HG02642 (cell line): ENCODE data around the gene AGMO.
"Not testable (repeated sequence)": the region's sequence is repeated elsewhere in the genome, so short reads cannot be mapped to it uniquely, and the experiment has no call there.

Experiments used
- ATAC-seq: cut with Tn5 transposase; IDR thresholded peaks from one replicate; pipeline ENCODE4 v1.9.1; 2021; ENCODE audit warnings: mild to moderate bottlenecking; ENCODE audit not compliant: unreplicated experiment, poor library complexity

AGMO gene

DNA sequence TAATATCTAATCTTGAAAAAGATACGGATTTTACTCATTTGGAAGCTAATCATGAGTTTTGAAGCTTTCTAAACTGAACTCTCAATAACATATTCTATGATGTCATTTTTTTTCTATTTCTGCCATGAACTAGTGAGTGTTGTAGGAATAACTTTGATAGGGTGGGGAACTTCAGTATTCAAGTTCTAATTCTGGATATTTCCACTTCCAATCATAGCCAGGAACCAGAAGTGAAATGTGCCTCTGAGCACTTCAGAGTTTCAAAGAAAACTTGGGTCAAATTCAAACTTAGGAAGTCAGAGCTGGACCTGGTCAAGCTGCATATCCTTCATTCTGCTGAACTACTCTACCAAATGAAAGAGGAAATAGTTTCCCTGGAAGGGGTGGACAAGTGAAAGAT is 847 bp downstream of the AGMO start:
- ATAC-seq: no peak

DNA sequence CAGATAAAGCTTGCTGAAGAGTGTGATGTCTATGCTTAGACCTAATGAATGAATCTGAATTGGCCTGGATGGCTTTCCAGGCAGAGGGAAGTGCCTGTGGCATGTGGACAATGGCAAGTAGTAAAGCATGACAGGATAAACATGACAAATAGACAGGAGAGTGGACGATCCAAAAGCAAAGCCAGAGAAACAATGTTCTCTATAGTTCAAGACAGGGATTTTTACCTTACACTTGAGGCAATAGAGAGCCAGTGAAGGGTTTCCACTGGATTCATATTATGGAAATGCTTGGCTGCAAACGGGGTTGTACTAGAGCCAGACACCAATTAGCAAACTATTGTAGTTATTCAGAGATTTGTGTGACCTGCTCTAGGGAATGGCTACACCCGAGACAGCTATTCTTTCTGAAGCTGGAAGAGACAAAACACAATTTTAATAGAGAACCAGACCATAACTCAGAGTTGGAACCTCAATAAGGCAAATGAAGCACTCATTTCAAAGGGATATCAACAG is 2.3 kb downstream of the AGMO start:
- ATAC-seq: no peak

- no peak for ATAC-seq
Measured at GRCh38 chr7:15558756-15559155, 3.1 kb downstream of the AGMO start.

DNA sequence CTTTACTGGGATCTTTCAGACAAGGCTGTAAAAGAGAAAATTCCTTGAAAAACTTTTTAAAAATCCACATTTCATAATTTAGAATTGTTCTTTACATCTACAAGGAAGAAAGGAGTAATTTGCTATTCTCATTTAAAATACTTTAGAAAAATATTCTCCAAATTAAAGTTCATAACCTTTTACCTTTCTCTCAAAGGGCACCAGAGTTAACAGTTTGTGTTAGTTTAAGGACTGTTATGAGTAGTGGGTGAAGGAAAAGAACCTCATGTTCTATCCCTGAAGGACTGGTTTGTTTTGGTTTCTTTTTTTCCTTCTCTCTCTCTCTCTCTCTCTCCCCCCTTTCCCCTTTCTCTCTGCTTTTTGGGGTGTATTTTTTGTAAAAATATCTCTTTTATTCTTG is 4.1 kb downstream of the AGMO start:
- ATAC-seq: no peak

DNA sequence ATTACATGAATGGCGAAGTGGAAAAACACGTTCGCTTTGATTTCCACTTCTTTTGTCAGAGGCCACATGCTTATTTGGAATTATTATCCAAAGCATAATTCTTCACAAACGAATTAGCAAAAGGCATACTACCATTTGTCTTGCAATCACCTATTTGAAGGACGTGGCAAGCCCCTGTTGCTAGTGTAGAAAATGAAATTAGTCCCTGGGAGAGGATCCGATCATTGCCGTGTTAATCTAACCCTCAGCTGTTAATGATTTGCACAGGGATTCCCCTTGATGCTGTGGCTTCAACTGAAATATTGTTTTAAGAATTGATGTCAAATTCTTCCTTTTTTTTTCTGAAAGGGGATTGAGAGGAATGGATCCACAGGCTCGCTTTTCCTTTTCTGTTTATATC is 4.6 kb downstream of the AGMO start:
- no peak for ATAC-seq

GRCh38 chr7:15556339-15557105 is 5.3 kb downstream of the AGMO start:
- ATAC-seq: no peak

DNA sequence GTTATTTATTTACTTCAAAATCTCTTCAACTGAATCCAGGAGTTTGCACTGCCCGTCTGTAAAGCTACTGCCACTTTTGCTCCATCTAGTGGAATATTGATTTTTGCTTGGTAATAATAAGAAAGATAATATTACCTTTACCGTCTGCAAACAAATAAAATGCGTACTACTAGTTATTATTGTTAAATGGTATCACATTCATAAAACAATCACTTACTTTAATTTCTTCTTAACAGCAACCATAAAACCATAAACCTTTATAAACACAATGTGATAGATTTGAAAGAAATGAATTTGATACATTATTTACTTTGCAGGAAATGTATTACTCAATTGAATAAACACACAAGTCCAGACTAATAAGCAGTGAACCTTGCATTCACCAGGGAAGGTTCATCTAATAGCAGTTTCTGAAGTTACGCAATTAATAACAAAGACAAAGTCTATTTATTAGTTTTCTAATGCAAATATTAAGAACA is 6.4 kb downstream of the AGMO start:
- ATAC-seq: no peak

- ATAC-seq: no peak
Measured at GRCh38 chr7:15554744-15555143, 7.1 kb downstream of the AGMO start.

GRCh38 chr7:15554081-15554480 is 7.7 kb downstream of the AGMO start:
- no peak for ATAC-seq

DNA sequence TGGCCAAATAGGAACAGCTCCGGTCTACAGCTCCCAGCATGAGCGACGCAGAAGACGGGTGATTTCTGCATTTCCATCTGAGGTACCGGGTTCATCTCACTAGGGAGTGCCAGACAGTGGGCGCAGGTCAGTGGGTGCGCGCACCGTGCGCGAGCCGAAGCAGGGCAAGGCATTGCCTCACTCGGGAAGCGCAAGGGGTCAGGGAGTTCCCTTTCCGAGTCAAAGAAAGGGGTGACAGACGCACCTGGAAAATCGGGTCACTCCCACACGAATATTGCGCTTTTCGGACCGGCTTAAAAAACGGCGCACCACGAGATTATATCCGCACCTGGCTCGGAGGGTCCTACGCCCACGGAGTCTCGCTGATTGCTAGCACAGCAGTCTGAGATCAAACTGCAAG is 14.5 kb downstream of the AGMO start:
- not testable (repeated sequence) for ATAC-seq

DNA sequence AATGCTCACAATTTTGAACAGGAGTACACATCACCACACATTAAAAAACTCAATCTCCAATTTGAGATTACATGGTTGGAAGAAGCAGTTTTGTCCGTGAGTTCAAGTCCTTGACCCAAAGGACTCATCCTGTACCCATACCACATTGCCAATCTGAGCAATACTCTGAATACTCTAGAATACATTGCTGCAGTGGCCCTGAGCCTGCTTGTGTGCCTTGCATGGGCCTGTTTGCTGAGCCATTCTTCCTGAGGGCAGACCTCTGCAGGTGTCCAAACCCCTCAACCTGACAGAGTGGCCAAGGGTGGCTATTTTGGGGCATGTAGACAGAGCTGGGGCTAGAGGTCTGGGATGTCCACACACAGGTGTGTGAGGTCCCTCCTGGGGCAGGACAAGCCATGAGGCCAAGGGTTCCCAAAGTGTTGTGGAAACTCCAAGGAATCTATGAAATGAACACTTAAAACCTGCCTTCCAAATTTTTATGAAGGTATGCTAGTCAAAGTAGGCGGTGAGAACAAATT is 15.5 kb downstream of the AGMO start:
- ATAC-seq: no peak

DNA sequence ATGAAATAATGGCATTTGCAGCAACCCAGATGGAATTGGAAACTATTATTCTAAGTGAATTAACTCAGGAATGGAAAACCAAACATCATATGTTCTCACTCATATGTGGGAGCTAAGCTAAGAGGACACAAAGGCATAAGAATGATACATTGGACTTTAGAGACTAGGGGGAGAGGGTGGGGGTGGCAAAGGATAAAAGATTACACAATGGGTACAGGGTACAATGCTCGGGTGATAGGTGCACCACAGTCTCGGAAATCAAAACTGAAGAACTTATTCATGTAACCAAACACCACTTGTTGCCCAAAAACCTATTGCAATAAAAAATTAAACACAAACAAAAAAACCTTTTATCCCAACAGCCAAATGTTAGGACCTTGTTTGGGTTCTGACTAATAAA is 17.8 kb downstream of the AGMO start:
- ATAC-seq: no peak

DNA sequence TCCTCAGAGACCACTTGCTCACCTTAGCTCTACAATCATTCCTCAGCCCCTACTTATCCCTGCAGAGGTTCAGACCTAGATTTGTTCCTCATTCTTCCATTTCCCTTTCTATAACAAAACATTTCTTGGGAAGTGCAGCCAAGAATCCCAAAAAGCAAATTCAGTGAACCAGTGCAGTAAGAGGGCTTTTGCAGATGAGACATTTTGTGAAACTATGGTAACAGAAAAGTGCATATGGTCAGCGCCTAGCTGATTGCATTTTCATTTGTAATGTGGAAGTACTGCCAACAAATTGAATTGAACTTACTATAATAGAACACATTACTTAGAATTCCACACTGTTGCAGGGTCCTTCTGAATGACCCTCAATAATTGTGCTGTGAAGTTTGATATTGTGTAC is 18.6 kb downstream of the AGMO start:
- ATAC-seq: no peak

GRCh38 chr7:15527648-15528047 is 34.2 kb downstream of the AGMO start:
- no peak for ATAC-seq

- ATAC-seq: no peak
Measured at GRCh38 chr7:15525652-15526263, 36.1 kb downstream of the AGMO start.

GRCh38 chr7:15524077-15524476 is 37.7 kb downstream of the AGMO start:
- ATAC-seq: no peak

- not testable (repeated sequence) for ATAC-seq
Measured at GRCh38 chr7:15517865-15518264, 44.0 kb downstream of the AGMO start.

GRCh38 chr7:15515252-15515651 is 46.6 kb downstream of the AGMO start:
- no peak for ATAC-seq

- no peak for ATAC-seq
Measured at GRCh38 chr7:15508258-15508657, 53.6 kb downstream of the AGMO start.

DNA sequence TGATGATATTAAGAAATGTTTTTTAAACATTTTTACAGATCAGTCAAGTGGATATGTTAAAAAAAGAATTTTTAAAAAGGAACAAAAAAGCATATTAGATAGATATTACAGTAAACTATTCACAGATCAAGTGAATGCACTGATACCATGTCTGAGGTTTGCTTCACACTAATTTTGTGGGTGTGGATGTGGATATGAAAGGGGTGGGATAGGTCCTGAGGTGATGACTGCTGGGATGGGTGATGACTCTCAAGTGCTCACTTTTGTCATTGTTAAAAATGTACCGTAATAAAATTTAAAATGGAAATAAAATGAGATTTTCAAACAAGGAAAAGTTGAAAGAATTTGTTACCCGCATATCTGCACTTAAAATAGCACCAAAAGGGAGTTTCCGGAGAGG is 54.1 kb downstream of the AGMO start:
- no peak for ATAC-seq

DNA sequence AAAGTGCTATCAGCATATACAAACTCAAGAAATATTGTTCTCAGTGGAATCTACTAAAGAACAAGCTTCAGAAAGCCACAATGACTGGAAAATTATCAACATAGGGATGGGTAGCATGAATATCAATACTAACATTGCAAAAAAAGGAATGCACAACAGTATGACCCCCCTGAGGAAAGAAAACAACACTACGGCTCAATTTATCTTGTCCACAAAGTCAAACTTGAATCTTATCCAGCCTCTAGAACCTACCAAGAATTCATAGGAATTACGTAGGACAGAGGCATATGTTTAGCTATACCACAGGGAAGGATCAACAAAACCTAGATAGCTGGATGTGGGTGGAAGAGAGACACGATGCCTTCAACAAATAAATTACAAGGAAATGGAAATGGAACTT is 54.6 kb downstream of the AGMO start:
- ATAC-seq: no peak

DNA sequence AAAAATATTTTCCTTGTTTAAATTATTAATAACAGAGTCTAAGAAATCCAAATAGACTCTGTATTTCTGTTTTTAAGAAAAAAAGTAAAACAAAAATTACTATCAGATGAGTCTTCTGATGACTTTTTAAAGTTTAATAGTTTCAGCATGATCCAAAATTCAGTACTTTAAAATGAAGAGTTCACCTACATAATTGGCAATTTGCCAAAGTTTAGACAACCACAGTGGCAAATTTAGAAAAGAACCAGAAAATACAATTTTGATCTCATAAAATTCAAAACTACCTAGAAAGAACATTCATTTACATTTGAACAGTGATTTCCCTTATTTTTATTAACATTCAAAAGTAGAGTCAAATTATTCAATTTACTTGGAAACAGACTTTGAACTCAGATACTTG is 56.1 kb downstream of the AGMO start:
- ATAC-seq: no peak
